Kidney capillary endothelial cell (primary cell): ENCODE data around the gene PRPF38A.

Source experiments
- DNase-seq: peaks from one replicate; pipeline ENCODE4 v3.0.0-alpha.2; 2018; ENCODE audit warnings: low spot score

PRPF38A gene

GRCh38 chr1:52461821-52462220 lies 57.4 kb downstream of the PRPF38A start:
- DNase-seq: no peak

- no peak for DNase-seq
These were observed 59.5 kb downstream of the PRPF38A start for GRCh38 chr1:52463891-52464290.

- DNase-seq: no peak
These were observed 64.7 kb downstream of the PRPF38A start for GRCh38 chr1:52469108-52469507.
